Eye (tissue), 1 donor: ENCODE measurements around the gene SFTPA1.
"Not testable (repeated sequence)": the region's sequence is repeated elsewhere in the genome, so short reads cannot be mapped to it uniquely, and the experiment has no call there.

Experiments
- DNase-seq: peaks from one replicate; pipeline ENCODE4 v3.0.0-alpha.2; 2015

SFTPA1 gene

DNA sequence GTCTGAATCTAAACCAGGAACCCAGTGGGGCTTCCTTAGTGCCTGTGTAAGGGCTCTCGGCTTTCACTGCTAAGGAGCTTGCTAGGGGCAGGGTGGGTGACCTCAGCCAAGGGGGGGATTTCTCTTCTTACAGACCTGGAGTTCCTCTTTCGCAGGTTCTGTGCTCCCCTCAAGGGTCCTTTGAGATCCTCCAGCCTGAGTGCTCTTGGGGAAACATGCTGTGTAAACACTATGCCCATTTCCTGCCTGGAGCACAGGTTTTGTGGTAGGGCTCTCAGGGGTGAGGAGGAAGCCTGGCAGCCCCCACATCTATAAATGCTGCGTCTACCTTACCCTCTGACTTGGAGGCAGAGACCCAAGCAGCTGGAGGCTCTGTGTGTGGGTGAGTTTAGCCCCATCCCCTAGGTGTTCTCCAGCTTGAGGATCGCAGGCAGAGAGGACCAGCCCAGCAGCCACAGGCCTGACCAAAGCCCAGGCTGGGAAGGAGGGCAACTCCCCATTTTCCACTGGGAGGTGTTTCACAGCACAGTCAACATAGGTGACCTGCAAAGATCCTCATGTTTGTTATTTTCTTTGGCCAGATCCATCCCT, at the start of gene SFTPA1:
SFTPA1 (plus strand) TSS at position 339 of the 591 bp plus-strand sequence. CDS start 887 bp downstream, outside the sequence.
- DNase-seq: no peak

DNA sequence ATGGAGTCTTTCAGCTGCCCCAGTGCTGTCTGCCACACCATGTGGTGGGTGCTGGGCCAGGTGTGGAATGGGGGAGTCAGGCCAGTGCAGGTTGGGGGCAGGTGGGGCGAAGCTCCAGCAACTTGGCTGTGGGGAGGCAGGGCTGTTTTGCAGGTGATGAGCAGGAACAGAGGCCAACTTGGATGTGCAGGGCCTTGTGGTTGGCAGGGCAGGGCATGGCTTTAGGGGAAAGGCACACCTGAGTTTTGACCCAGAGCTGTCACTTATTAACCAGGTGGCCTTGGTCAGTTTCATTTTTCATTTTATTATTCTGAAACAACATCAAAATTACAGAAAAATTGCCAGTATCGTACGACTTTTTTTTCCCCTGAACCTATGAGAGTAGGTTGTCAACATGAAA, 49.5 kb upstream of the SFTPA1 start:
- DNase-seq: no peak

DNA sequence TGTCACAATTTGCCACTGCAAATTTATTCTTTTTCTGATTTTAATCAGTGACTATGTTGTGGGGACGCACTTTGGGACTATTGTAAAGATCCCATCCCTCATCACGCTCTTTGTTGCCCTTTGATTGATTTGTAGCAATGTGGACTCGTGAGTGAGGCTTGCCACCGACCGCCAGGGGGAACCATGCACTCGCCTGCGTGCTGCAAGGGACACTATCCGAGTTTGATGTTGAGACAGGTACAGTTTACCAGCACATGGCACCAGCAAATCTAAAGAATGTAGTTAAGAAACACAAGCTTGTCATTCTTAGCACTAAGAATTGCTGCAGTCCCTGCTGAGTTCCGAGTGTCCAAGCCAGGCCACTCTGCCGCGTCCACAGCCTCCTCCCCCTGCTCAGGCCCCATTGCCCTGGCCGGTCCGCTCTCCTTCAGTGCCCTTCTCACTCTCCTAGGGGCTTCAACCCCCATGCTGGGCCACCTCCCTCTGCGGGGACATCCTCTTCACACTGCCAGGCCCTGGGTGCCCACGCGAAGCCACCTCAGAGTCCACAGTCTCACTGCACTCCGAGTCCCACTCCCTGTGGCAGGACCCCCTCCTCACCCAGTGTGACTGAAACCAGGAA, 48.5 kb upstream of the SFTPA1 start:
- peak; percentile 88 for DNase-seq

DNA sequence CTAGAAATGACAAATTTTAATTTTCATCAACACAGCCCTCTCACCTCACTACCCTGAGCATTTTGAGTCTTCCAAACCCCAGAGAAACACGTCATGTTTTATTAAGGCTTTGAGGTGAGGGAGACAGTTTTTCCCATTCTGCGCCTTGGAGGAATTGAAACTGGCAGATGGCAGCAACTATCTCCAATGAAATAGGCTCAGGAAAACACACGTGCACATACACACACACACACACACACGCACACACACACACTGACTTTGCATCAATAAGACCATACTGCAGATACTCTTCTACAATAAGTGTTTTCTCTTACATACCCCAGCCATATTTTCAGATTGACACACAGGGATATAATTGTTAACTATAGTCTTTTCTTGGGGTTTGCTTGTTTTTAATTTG, 47.3 kb upstream of the SFTPA1 start:
- DNase-seq: peak; percentile 10

DNA sequence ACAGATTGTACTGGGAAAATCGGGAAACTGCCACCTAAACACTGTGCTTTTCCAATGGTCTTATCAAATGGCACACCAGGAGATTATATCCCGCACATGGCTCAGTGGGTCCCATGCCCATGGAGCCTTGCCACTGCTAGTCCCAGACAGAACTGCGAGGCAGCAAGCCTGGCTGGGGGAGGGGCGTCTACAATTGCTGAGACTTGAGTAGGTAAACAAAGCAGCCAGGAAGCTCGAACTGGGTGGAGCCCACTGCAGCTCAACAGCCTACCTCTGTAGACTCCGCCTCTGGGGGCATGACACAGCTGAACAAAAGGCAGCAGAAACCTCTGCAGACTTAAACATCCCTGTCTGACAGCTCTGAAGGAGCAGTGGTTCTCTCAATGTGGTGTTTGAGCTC, 40.1 kb upstream of the SFTPA1 start:
- not testable (repeated sequence) for DNase-seq

DNA sequence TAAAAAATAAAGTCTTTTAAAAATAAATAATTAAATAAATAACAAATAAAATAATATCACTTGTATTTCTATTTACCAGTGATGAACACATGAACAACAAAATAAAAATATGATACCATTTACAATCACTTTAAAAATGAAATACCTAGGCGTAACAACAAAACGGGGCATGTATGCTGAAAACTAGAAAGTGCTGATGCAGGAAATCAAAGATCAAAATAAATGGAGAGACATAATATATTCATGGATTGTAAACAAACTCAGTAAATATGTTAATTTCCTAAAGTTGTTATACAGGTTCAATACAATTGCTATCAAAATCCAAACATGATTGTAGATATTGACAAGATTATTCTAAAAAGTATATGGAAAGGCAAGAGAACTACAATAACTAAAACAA, 31.4 kb upstream of the SFTPA1 start:
- no peak for DNase-seq

DNA sequence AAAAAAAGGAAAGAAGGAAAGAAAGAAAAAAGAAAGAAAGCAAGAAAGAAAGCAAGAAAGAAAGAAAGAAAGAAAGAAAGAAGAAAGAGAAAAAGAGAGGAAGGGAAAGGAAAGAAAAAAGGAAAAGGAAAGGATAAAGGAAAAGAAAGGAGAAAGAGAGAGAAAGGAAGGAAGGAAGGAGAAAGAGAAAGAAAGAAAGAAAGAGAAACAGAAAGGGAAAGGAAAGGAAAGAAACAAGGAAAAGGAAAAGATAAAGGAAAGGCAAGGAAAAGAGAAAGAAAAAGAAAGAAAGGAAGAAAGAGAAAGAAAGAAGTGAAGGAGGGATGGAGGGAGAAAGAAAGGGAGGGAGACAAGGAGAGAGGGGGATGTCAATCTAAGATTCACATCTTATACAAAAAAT, 29.7 kb upstream of the SFTPA1 start:
- DNase-seq: no peak

DNA sequence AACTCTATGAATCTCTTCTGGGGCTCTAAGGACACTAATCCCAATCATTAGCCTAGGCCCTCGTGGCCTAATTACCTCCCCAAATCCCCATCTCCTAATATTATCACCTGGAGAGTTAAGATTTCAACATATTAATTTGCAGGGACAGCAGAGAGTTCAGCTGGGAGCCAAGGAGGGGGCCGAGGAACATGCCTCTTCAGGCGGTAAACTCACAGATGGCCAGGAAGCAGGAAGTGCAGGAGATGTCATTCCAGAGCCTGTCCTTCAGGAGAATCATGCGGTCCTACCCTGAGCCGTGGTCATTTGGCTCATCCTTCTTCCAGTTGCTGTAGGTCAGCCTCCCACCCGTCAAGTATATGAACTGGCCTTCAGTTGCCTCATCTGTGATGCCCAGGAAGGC, 28.6 kb upstream of the SFTPA1 start:
- DNase-seq: no peak

DNA sequence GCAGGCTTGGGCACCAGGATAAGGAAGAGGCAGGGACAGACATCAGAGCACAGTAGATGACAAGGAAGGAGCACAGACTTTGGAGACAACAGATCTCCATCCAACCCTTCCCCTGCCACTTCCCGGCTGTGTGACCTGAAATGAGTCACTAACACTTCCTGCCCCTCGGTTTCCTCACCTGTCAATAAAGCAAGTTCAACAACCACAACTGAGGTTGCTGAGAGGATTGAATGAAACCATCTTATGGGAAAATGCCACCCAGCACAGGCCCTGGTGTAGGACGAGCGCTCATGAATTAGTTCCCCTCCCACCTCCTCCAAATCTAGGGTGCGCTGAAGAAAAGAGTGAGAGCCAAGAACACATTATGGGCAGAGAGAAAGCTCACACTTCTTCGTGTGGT, 27.8 kb upstream of the SFTPA1 start:
- not testable (repeated sequence) for DNase-seq

DNA sequence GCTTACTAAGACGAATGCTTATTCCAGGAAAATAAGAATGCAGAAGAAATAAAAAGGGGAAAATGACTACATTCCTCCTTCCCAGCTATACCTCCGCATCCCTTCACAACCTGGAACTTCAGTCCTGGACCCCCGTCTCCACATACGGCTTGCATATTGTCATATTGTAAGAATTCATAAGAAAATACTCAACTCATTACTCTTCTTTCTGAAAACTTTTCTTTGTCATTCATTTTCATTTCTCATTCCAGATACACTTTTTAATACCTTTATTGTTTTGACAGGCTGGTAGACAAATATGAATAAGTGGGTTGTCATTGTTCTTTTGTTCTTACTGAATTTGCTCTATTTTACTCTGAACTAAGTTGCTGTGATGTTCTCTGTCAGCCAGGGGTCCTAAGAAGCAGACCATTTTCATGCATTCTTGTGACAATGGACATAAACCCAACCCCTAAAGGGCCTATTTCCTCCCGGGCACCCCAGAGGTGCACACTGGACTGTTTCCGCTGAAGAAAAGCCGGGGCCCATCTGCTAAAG, 27.2 kb upstream of the SFTPA1 start:
- DNase-seq: no peak

DNA sequence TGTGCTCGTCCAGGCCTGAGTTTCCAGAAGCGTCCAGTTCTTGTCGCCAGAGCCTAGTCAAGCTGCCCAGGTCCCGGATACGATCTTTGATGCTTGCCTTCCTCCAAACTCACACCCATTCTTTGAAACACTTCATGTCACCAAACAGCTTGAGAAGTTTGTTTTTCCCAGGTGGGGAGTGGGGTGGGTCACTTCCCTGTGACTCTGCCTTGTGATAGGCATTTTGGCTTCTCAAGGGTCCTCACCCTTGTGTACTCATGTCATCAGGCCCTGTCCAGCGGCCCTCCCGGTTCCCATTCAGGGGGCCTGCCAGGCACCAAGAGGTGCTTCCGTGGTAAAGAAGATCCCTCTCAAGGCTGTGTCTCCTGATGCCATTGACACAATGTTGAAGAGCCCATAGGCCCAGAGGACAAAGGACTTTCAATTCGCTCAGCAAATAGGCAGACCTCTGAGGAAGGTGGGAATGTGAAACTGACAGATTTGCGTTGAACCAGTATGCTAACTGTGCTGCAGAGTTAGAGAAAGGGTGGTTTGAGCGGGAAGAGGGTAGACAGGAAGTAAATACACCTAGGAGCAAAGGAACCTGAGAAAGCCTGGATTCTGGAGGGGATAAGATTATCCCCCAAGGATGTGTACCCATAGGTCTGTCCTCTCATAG, 24.7 kb upstream of the SFTPA1 start:
- DNase-seq: no peak

DNA sequence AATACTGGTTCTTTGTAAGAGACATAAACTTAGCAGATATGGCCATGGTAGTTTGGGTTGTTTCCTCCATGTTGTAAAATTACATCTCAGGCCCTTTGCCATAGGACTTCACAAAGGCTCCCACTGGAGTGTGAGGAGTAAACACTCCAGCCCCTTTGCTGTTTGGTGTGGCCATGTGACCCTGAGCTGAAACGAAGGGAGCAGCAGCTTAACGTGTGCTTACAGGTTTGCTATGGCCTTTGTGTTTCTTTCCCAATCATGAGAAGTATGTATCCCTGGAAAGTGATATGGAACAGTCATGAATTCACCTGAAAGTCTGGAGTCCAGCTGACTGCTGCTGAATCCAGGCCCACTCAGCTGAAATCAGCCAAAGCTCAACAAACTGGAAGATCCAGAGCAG, 23.8 kb upstream of the SFTPA1 start:
- DNase-seq: no peak

DNA sequence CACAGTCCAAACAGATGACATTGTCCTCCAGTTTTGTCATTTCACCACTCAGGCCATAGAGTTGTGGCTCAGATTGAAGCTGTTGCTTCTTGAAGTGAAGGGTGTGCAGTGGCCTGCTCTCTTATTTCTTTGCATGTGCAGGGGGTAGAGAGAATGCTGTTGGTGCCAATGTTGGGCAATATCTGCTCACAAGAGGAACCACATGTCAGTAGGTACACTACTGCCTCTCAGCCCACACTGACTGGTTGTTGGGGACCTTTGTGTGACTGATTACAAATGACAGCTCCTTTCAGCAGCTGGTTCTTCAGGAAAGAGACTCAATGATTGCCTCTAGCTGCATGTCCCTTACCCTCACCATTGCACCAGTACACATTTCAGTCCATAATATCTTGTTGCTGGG, 21.9 kb upstream of the SFTPA1 start:
- peak; percentile 37 for DNase-seq

DNA sequence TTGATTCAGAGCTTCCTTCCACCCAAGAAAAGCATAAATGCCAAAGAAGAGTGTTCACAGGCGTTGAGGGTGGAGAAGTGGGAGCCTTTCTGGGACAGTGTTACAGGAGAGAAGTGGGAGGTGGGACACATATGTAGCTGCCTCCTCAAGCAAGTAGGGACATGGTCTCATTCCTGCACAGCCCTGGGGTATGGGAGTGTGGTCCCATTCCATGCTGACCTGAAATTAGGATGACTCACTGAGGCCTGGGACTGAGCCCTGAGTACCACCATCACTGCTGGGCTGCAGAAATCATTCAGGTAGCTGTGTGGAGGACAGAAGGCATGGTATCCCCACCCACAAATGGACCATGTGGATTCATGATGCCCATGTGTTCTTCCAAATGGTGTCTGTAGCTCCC, 17.4 kb upstream of the SFTPA1 start:
- DNase-seq: no peak

DNA sequence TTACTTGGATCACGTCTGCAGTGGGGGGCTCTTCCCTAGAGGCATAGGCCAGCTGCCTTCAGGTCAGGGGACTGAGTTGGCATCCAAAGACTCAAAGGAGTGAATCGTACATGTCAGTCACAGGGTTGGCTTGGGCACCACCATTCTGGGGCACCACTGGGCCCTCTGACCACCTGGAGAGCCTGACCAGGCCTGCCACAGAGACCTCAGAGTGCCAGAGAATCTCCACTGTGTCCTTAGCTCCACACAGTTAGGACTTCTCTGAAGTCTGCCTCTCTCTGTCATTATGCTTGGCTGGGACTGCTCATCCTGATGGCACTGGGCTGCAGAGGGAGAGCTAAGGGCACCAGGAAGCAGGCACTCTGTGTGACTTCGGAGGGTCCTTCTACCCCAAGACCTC, 16.2 kb upstream of the SFTPA1 start:
- not testable (repeated sequence) for DNase-seq

DNA sequence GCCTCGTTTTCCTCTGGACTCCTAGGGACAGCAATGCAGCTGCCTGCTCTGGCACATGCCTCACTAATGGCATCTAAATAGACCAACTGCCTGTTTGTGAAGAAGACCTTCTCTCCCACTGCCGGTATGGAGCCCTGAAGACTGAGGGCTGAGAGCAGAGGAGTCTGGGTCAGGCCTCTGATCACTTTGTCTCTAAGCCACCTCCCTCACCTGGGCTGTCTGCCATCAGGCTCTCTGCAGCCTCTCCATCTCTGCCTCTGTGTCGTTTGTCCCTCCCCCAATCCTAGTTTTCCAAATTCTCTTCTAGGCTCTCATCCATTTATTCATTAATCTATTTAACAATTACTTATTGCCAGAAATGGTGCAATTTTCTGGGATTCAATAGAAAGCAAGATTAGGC, 15.2 kb upstream of the SFTPA1 start:
- no peak for DNase-seq

DNA sequence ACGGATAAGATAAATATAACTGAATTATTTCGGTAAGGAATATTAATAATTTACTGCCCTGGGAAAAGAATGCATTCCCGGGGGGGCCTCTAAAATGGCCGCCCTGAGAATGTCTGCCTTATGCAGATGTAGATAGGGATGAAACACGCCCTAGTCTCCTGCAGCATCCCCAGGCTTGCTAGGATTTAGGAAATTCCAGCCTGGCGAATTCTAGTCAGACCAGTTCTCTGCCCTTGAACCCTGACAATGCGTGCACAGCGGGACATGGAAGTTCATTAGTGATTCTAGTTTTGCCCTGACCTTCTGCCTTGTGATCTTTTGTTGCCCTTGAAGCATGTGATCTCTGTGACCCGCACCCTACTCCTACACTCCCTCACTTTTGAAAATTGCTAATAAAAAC, 11.1 kb upstream of the SFTPA1 start:
- DNase-seq: not testable (repeated sequence)

DNA sequence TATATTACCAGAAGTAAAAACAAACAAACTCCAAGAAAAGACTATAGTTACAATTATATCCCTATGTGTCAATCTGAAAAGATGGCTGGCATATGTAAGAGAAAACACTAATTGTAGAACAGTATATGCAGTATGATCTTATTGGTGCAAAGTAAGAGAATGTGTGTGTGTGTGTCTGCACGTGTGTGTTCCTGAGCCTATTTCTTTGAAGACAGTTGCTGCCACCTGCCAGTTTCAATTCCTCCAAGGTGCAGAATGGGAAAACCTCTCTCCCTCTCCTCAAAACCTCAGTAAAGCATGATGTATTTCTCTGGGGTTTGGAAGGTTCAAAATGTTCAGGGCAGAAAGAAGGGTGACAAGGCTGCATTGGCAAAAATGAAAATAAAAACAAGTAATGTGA, 8.8 kb upstream of the SFTPA1 start:
- no peak for DNase-seq

DNA sequence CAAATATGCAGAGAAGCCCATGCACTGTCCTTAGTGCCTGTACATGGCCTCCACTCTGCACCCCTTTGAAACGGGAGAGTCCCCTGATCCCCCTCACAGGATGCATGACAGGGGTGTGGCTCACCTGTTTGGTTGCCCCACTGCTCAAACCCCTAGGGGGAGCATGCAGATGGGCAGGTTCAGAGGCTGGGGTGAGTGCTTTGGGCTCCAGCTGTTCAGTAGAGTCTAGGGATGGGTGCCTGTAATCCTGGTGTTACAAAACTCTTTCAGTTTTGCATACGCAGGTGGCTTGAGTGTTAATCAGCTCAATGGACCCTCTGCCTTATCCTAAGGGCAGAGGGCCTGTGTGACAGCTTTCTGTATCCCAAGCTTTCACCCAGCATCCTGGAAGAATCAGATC, 7.8 kb upstream of the SFTPA1 start:
- DNase-seq: no peak

DNA sequence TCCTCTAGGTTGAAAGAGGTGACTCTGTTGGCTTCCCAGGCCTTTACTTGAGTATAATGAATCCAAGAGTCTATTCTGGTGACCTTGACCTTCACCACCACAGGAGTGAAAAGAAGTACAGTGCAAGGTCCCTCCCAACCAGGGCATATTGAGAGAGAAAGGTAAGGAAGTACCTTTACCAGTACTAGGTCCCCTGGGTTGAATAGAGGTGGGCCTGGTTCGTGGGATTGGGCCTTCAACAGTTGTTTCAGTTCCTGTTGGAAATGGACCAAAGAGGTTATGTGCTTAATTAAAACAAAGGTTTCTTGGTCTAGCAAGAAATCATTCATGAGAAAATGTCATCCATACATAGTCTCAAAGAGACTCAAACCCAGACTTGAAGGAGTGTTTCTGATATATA, 6.4 kb upstream of the SFTPA1 start:
- no peak for DNase-seq

DNA sequence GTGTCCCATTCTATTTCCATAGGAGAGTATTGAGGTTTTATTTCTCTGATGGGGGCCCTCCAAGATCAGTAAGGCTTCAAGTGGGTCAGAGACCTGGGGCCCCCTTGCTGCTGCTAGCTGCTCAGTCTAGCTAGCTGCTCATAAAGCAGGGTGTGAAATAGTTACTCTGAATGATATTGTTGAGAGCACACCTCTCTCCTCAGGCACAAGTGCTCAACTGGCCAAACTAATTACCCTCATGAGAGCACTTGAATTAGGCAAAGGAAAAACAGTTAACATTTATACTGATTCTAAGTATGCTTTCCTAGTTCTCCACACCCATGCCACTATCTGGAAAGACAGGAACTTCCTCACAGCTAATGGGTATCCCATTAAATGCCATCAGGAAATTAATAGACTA, 5.4 kb upstream of the SFTPA1 start:
- no peak for DNase-seq

DNA sequence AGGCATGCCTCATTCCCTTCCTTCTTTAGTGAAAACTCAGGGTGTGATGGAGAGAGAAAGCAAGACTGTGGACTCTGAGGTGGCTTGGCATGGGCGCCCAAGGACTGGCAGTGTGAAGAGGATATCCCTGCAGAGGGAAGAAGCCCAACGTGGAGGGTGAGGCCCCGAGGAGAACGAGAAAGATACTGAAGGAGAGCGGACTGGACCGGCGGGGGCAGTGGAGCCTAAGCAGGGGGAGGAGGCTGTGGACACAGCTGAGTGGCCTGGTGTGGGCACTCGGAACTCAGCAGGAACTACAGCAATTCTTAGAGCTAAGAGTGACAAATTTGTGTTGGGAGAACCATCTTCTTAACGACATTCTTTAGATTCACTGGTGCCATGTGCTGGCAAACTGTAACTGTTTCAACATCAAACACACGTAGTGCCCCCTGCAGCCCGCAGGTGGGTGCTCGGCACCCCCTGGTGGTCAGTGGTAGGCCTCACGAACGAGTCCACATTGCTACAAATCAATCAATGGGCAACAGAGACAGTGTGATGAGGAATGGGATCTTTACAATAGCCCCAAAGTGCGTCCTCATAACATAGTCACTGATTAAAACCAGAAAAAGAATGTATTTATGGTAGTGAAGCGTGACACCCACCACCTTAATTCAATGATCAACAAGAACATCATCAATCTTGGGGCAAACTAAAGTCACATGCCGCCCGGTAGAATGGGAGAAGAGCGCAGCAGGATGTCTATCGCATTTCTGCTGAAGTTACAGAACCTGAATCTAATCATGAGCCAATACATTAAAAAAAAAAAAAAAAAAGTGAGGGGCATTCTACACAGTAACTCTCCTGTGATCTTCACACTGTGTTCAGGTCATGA, 2.0 kb upstream of the SFTPA1 start:
- peak; percentile 33 for DNase-seq
